BJ (cell line): ENCODE data around the gene KIAA0319L. TPM values are rescaled to one million over a fixed set of nuclear protein-coding genes. Genes with fewer than 3 reads are reported as not detected.

Experiments
- CTCF ChIA-PET: fragments of 350-600 bp; formaldehyde crosslinking; extraction: SDS; loops from one replicate; lab custom pipeline; 2021; ENCODE audit warnings: antibody characterized with exemption, inconsistent platforms; lab: Yijun Ruan, JAX
- POLR2A ChIA-PET: fragments of 300-600 bp; sonication (Branson Sonifier 250); formaldehyde crosslinking; extraction: SDS; loops from one replicate; lab custom pipeline; 2021; ENCODE audit warnings: antibody characterized with exemption; lab: Charles Lee
- DNase-seq: peaks from one replicate; pipeline ENCODE4 v3.0.0-alpha.2; 2011; ENCODE audit warnings: low read depth
- H3K27me3 ChIP-seq: 2 replicates; pipeline ENCODE4 v1.6.0; 2011; ENCODE audit warnings: low read length; ENCODE audit not compliant: control insufficient read depth, insufficient read depth
- H3K36me3 ChIP-seq: 2 replicates; pipeline ENCODE4 v1.5.1; 2011; ENCODE audit warnings: low read length; ENCODE audit not compliant: control insufficient read depth, insufficient read depth
- H3K4me3 ChIP-seq: 2 replicates; pipeline ENCODE4 v1.5.1; 2011; ENCODE audit warnings: low read depth, mild to moderate bottlenecking, control low read depth, low read length
- CTCF ChIP-seq: IDR thresholded peaks from 2 replicates; pipeline ENCODE4 v1.5.1; 2011; ENCODE audit warnings: low read depth, mild to moderate bottlenecking, control low read depth, inconsistent platforms, low read length, moderate library complexity; ENCODE audit not compliant: insufficient read depth
- polyA plus RNA-seq: library from polyadenylated mRNA; depleted of rRNA; stranded (reverse); fragments of >200 nt; gene quantifications from 2 replicates; pipeline ENCODE4 v1.2.3, GENCODE V29; 2011

Gene KIAA0319L
- polyA plus RNA-seq, 1 experiment = 36.3 TPM

- Histone ChIP-seq H3K4me3 (no peak overlapping the region), H3K36me3 (peaks cover 7% of the 10 kb centered on the region), H3K27me3 (no peaks in the 10 kb centered on the region)
- POLR2A ChIA-PET = no interaction called here
- no peak for TF ChIP-seq CTCF
- no peak for DNase-seq
- CTCF ChIA-PET = interaction anchor here (0.7 kb wide), 1 partner anchor 13 kb away, joined by 3 read pairs; no protein-coding TSS in a partner anchor
Observed at GRCh38 chr1:35401049-35401448, 156.2 kb downstream of the KIAA0319L start.

GRCh38 chr1:35398739-35399138, 158.5 kb downstream of the KIAA0319L start:
- H3K36me3 ChIP-seq = peaks cover 9% of the 10 kb centered on the region
- ChIA-PET CTCF (no interaction called here), POLR2A (no interaction called here)
- no peak for TF ChIP-seq CTCF
- H3K27me3 ChIP-seq = no peaks in the 10 kb centered on the region
- H3K4me3 ChIP-seq = no peak overlapping the region
- DNase-seq = no peak

- ChIA-PET CTCF (interaction anchor here (1.4 kb wide), 1 partner anchor 9 kb away, joined by 3 read pairs; no protein-coding TSS in a partner anchor), POLR2A (no interaction called here)
- Histone ChIP-seq H3K4me3 (no peak overlapping the region), H3K36me3 (peaks cover 11% of the 10 kb centered on the region), H3K27me3 (no peaks in the 10 kb centered on the region)
- TF ChIP-seq CTCF = no peak
- no peak for DNase-seq
Observed at GRCh38 chr1:35394386-35394785, 162.8 kb downstream of the KIAA0319L start.

GRCh38 chr1:35390600-35391494, 166.4 kb downstream of the KIAA0319L start:
- Histone ChIP-seq H3K4me3 (no peak overlapping the region), H3K36me3 (peaks cover 11% of the 10 kb centered on the region), H3K27me3 (no peaks in the 10 kb centered on the region)
- DNase-seq = no peak
- POLR2A ChIA-PET = no interaction called here
- CTCF ChIA-PET = interaction anchor here (1.0 kb wide), 1 partner anchor 13 kb away, joined by 3 read pairs; no protein-coding TSS in a partner anchor
- no peak for TF ChIP-seq CTCF

- Histone ChIP-seq H3K36me3 (peaks cover 6% of the 10 kb centered on the region), H3K4me3 (no peak overlapping the region), H3K27me3 (no peaks in the 10 kb centered on the region)
- no peak for DNase-seq
- no peak for TF ChIP-seq CTCF
- ChIA-PET CTCF (no interaction called here), POLR2A (no interaction called here)
Observed at GRCh38 chr1:35386959-35387358, 170.2 kb downstream of the KIAA0319L start.
